Skeletal muscle tissue (tissue), 5 donors: ENCODE measurements around the gene CHAF1B. TPM values are rescaled to one million over a fixed set of nuclear protein-coding genes. Genes with fewer than 3 reads are reported as not detected.

ENCODE experiments used
- H3K27ac ChIP-seq: one replicate; pipeline ENCODE4 v1.7.0; 2013; ENCODE audit warnings: mild to moderate bottlenecking, low read depth, low read length, inconsistent platforms
- H3K27me3 ChIP-seq, 3 donors: one replicate each; pipeline ENCODE4 v1.7.0; 2013; ENCODE audit warnings: low read length in 3 of 3; ENCODE audit not compliant: control insufficient read depth in 3 of 3, insufficient read depth in 3 of 3
- H3K36me3 ChIP-seq, 3 donors: one replicate each; pipeline ENCODE4 v1.7.0; 2013; ENCODE audit warnings: low read length in 3 of 3; ENCODE audit not compliant: control insufficient read depth in 3 of 3, insufficient read depth in 3 of 3
- H3K4me1 ChIP-seq, 3 donors: one replicate each; pipeline ENCODE4 v1.7.0; 2013; ENCODE audit warnings: low read length in 3 of 3, mild to moderate bottlenecking in 3 of 3; ENCODE audit not compliant: control insufficient read depth in 3 of 3, insufficient read depth in 3 of 3
- H3K4me3 ChIP-seq, 3 donors: one replicate each; pipeline ENCODE4 v1.7.0; 2013; ENCODE audit warnings: low read length in 3 of 3
- H3K9ac ChIP-seq, 3 donors: one replicate each; pipeline ENCODE4 v1.7.0; 2013; ENCODE audit warnings: low read length in 3 of 3, mild to moderate bottlenecking in 3 of 3, moderate library complexity in 2 of 3, low read depth in 1 of 3
- H3K9me3 ChIP-seq, 3 donors: one replicate each; pipeline ENCODE4 v1.7.0; 2013; ENCODE audit warnings: low read length in 3 of 3; ENCODE audit not compliant: control insufficient read depth in 3 of 3
- small RNA-seq: library from RNA; depleted of rRNA; stranded (forward); fragments of <200 nt; gene quantifications from one replicate; pipeline ENCODE3, GENCODE V24; 2014
- total RNA-seq: library from RNA; depleted of rRNA; stranded (reverse); fragments of >200 nt; gene quantifications from one replicate; pipeline ENCODE4 v1.2.3, GENCODE V29; 2014
- donor health status: Osteomylitis.

The CHAF1B gene
- total RNA-seq, 1 donor from 2014 or later, result 2.1 TPM

DNA sequence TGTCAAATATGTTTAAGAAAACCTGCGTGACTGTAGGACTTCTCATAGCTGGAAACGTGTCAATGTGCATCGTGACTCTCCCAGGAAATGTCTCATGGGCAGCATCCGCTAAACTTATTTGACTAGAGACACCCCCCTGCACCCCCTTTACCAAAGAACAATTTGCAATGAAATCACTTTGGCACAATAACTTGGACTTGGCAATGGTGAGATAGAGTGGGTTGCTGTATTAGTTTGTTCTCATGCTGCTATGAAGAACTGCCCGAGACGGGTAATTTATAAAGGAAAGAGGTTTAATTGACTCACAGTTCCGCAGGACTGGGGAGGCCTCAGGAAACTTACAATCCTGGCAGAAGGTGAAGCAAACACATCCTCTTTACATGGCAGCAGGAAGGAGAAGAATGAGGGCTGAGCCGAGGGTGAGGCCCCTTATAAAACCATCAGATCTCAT, 80.9 kb downstream of the CHAF1B start:
- H3K27me3 ChIP-seq, result no peaks in the 10 kb centered on the region
- peaks cover 4 to 24% (median 20%) of the 10 kb centered on the region in 3 donors for H3K4me1 ChIP-seq
- no peak overlapping the region for H3K4me3 ChIP-seq
- no peak overlapping the region for H3K27ac ChIP-seq
- H3K9ac ChIP-seq, result no peak overlapping the region
- H3K9me3 ChIP-seq, result no peaks in the 10 kb centered on the region
- H3K36me3 ChIP-seq, result no peaks in the 10 kb centered on the region

Small RNA genes within 50 kb of the gene (small RNA-seq; reads per million reads assigned to genes)
- not detected for gene ATP5MFP1

Other genes starting within 250 kb of the CHAF1B start
- 6.8 TPM for gene DOP1B, start 228.6 kb upstream of the CHAF1B start, total RNA-seq
- 104 TPM for gene MORC3, start 65.2 kb upstream of the CHAF1B start, total RNA-seq
- gene CLDN14, start 94.7 kb downstream of the CHAF1B start, total RNA-seq, result 3.7 TPM